ENCODE data around the gene FANCI.
A peak's percentile ranks its signal among the peaks of the same experiment; 100 is the strongest.

Gene FANCI

GRCh38 chr15:89359471-89360293 lies 115.9 kb downstream of the FANCI start:
- DNase-seq (ENCODE audit: low read depth in 1 of 2, low spot score in 1 of 2) = no peak

- no peak for DNase-seq (ENCODE audit: low read depth in 1 of 2, low spot score in 1 of 2)
Measured at GRCh38 chr15:89360294-89360971, 116.7 kb downstream of the FANCI start.

GRCh38 chr15:89361451-89362202 lies 117.8 kb downstream of the FANCI start:
- DNase-seq (ENCODE audit: low read depth in 1 of 2, low spot score in 1 of 2) = peak; percentile 31 to 32

- no peak for DNase-seq (ENCODE audit: low read depth in 1 of 2, low spot score in 1 of 2)
Measured at GRCh38 chr15:89362203-89363101, 118.7 kb downstream of the FANCI start.

- no peak for DNase-seq (ENCODE audit: low read depth in 1 of 2, low spot score in 1 of 2)
Measured at GRCh38 chr15:89363133-89363532, 119.4 kb downstream of the FANCI start.

DNA sequence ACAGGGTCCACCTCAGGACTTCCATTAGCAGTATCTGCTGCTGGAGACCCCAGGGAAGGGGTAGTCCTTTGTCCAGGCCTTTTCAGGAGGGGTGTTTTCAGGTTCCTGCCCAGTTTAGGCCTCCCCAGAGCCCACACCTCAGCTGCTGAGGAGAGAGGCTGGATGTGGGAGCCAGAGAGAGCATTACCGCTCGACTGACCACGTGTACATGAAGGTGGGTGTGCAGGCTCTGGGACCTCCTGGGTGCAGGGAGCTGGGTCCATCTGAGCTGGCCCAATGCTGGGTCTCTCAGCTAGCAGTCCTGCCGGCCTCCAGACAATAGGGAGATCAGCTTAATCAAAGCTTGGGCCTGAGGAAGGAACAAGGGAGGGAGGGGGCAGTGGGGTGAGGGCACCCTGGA lies 120.0 kb downstream of the FANCI start:
- no peak for DNase-seq (ENCODE audit: low read depth in 1 of 2, low spot score in 1 of 2)

GRCh38 chr15:89364341-89364740 lies 120.6 kb downstream of the FANCI start:
- DNase-seq (ENCODE audit: low read depth in 1 of 2, low spot score in 1 of 2) = no peak

DNA sequence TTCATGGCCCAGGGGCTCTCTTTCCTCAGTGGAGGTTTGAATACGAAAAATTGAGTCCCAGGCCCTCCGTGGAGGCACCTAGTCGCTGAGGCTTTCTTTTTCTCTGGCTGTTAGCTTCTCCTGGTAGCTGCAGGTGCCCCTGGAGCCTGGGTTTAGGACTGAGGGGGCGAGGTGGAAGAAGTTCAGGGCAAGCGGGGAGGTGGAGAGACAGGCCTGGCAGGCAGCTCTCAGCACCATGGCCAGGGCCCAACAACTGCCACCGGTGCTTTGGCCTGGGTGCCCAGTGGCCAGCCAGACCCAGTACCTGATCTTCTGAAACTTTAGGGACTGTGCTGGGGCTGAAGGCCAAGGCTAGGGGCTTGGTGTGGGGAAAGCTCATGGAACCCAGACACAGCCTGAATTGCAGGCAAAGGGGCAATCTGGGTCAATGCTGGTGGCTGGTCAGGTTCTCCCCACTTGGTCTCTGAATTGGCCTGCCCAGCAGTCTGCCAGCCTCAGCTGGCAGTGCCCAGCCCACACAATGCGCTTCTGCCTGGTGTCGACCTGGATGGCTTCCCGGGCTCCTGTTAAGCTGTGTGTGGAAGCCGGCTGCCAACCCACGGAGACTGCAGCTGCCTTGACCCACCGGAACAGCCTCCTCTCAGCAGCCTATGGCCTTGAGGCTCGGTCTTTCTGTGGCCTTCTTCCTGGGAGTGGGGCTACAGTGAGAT lies 121.1 kb downstream of the FANCI start:
- no peak for DNase-seq (ENCODE audit: low read depth in 1 of 2, low spot score in 1 of 2)

DNA sequence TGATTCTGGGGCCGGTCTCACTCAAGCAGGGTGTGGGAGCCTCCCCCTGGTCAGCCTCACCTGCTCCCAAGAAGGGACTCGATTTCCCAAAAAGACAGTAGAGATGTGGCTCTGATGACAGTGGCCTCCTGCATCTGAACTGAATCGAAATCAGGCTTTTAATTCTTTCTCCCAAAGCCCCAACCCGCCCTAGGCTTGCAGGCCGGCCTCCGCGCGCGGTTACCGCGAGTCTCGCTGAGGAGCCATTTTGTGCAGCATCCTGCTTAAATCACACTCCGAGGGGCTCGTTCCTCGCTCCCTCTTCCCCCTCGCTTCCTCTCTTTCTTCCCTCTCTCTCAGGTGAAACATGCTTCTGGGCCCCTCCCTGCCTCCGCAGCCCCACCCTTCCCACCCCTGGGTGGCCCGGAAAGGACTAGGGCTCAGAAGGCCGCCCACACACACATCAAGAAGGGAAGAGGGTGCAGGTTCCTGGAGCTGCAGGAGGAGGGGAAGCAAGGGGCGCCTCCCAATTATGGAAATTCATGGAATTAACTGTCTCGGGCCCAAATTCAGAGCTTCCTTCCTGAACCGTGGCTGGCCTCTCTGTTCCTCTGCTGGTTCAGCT lies 121.8 kb downstream of the FANCI start:
- DNase-seq (ENCODE audit: low read depth in 1 of 2, low spot score in 1 of 2) = no peak
